Measurements from ENCODE around the gene ASPM.

The ASPM gene

DNA sequence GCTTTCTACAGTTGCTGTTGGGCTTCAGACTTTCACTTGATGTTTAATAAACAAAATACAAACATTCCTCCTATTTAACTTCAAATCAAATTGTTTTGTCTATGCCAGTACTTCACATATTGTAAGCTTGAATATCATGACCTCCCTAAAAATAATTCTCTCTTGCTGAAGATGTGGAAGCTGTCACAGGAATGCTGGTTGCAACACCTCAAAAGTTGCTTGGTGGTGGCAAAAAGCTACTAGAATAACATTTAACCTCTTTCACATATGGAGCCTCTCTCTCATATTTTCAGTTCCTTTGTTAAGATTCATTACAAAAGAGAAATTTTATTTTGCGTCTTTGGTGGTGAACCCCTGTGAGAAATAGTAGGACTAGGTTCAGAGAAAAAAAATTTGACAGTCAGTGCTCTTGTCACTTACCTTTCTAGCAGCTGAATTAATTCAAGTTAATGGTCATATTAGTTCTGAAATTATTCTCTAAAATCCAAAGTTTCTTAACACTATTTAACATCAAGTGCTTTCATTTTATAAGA, 53.9 kb downstream of the ASPM start:
- no peak overlapping the region for H3K4me3 Mint-ChIP-seq
- peaks cover 36% of the 10 kb centered on the region for H3K36me3 Mint-ChIP-seq (ENCODE audit: low read depth)
- no peaks in the 10 kb centered on the region for H3K9me3 Mint-ChIP-seq
- H3K27me3 Mint-ChIP-seq (ENCODE audit: low read depth), result no peaks in the 10 kb centered on the region
- H3K27ac Mint-ChIP-seq, result no peak overlapping the region
- no peaks in the 10 kb centered on the region for H3K4me1 Mint-ChIP-seq
- TF ChIP-seq, protein P1, sequence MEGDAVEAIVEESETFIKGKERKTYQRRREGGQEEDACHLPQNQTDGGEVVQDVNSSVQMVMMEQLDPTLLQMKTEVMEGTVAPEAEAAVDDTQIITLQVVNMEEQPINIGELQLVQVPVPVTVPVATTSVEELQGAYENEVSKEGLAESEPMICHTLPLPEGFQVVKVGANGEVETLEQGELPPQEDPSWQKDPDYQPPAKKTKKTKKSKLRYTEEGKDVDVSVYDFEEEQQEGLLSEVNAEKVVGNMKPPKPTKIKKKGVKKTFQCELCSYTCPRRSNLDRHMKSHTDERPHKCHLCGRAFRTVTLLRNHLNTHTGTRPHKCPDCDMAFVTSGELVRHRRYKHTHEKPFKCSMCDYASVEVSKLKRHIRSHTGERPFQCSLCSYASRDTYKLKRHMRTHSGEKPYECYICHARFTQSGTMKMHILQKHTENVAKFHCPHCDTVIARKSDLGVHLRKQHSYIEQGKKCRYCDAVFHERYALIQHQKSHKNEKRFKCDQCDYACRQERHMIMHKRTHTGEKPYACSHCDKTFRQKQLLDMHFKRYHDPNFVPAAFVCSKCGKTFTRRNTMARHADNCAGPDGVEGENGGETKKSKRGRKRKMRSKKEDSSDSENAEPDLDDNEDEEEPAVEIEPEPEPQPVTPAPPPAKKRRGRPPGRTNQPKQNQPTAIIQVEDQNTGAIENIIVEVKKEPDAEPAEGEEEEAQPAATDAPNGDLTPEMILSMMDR (IDR thresholded peaks at IDR 0.05; ENCODE audit: unreplicated experiment in 3 of 3), result no peak

DNA sequence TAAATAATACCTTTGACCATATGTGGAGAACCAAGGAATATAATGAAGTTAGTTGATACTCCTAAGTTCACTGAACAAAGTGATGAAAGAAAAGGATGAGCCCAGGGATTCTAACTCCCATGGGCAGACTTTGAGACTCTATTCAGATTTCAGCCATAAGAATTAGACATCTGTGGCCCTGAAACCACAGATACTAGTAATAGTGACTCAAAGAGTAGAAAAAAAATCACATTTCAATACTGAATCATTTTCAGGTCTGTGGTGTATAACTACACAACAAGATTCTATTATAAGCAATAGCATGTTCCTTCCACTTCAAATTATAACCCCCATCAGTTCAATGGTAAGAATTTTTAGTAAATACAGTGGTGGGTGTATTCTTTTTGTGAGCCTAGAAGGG, 63.0 kb downstream of the ASPM start:
- no peak overlapping the region for H3K27ac Mint-ChIP-seq
- peaks cover 41% of the 10 kb centered on the region for H3K9me3 Mint-ChIP-seq

DNA sequence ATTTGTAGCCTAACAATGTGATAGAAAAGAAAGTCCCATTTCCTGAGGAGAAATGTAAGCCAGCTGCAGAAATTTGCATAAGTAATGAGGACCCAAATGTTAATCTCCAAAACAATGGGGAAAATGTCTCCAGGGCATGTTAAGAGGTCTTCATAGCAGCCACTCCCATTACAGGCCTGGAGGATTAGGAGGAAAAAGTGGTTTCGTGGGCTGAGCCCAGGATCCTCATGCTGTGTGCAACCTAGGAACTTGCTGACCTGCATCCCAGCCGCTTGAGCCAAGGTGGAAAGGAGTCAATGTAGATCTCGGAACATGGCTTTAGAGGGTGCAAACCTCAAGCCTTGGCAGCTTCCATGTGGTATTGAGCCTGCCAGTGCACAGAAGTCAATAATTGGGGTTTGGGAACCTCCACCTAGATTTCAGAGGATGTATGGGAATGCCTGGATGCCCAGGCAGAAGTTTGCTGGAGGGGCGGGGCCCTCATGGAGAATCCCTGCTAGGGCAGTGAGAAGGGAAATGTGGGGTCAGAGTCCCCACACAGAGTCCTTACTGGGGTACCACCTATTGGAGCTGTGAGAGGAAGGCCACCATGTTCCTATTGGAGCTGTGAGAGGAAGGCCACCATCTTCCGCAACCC, 65.2 kb downstream of the ASPM start:
- no peak overlapping the region for H3K27ac Mint-ChIP-seq
- peaks cover 64% of the 10 kb centered on the region for H3K36me3 Mint-ChIP-seq (ENCODE audit: low read depth)
- TF ChIP-seq, protein P1 (IDR thresholded peaks at IDR 0.05; ENCODE audit: unreplicated experiment in 3 of 3), result no peak
- no peak overlapping the region for H3K4me3 Mint-ChIP-seq
- peaks cover 41% of the 10 kb centered on the region for H3K9me3 Mint-ChIP-seq
- H3K27me3 Mint-ChIP-seq (ENCODE audit: low read depth), result no peaks in the 10 kb centered on the region
- no peaks in the 10 kb centered on the region for H3K4me1 Mint-ChIP-seq

More for the DNA sequence above, 63.0 kb downstream of the ASPM start:
- TF ChIP-seq, protein P1 (IDR thresholded peaks at IDR 0.05; ENCODE audit: unreplicated experiment in 3 of 3), result no peak
- Mint-ChIP-seq H3K4me1 (no peaks in the 10 kb centered on the region), H3K4me3 (no peak overlapping the region), H3K27me3 (ENCODE audit: low read depth) (no peaks in the 10 kb centered on the region), H3K36me3 (ENCODE audit: low read depth) (peaks cover 83% of the 10 kb centered on the region)

DNA sequence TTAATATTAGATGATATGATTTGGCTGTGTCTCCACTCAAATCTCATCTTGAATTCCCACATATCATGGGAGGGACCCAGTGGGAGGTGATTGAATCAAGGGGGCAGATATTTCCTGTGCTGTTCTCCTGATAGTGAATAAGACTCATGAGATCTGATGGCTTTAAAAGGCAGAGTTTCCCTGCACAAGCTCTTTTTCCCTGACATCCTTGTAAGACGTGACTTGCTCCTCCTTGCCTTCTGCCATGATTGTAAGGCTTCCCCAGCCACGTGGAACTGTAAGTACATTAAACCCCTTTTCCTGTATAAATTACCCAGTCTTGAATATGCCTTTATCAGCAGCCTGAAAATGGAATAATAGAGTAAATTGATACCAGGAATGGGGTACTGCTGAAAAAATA, 66.1 kb downstream of the ASPM start:
- Mint-ChIP-seq H3K27ac (no peak overlapping the region), H3K4me3 (no peak overlapping the region), H3K36me3 (ENCODE audit: low read depth) (peaks cover 55% of the 10 kb centered on the region), H3K4me1 (no peaks in the 10 kb centered on the region), H3K27me3 (ENCODE audit: low read depth) (no peaks in the 10 kb centered on the region), H3K9me3 (peaks cover 39% of the 10 kb centered on the region)
- TF ChIP-seq, protein P1 (IDR thresholded peaks at IDR 0.05; ENCODE audit: unreplicated experiment in 3 of 3), result no peak

DNA sequence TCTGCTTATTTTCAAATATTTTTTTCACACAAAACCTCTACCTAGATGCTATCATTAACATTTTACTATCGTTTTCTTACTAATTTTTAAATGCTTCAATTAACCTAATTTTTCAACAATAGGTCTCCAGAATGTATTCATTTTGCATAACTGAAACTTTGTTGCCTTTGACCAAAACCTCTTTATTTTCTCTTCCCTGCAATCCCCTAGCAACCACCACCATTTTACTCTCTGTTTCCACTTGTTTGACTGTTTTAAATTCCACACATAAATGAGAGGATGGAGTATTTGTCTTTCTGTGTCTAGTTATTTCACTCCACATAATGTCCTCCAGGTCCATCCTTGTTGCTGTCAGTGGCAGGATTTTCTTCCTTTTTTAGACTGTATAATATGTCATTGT, 69.9 kb downstream of the ASPM start:
- H3K4me1 Mint-ChIP-seq, result no peaks in the 10 kb centered on the region
- no peaks in the 10 kb centered on the region for H3K27me3 Mint-ChIP-seq (ENCODE audit: low read depth)
- no peak overlapping the region for H3K4me3 Mint-ChIP-seq
- no peak overlapping the region for H3K27ac Mint-ChIP-seq
- peaks cover 13% of the 10 kb centered on the region for H3K9me3 Mint-ChIP-seq
- TF ChIP-seq, protein P1 (IDR thresholded peaks at IDR 0.05; ENCODE audit: unreplicated experiment in 3 of 3), result no peak
- peaks cover 18% of the 10 kb centered on the region for H3K36me3 Mint-ChIP-seq (ENCODE audit: low read depth)

DNA sequence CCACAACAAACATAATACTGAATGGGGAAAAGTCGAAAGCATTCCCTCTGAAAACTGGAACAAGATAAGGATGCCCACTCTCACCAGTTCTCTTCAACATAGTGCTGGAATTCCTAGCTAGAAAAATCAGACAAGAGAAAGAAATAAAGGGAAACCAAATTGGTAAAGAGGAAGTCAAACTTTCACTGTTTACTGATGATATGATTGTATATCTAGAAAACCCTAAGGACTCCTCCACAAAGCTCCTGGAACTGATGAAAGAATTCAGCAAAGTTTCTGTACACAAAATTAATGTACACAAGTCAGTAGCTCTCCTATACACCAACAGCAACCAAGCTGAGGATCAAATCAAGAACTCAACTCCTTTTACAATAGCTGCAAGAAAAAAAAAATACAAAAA, 72.5 kb downstream of the ASPM start:
- no peak overlapping the region for H3K4me3 Mint-ChIP-seq
- H3K9me3 Mint-ChIP-seq, result peaks cover 6% of the 10 kb centered on the region
- no peaks in the 10 kb centered on the region for H3K4me1 Mint-ChIP-seq
- no peaks in the 10 kb centered on the region for H3K27me3 Mint-ChIP-seq (ENCODE audit: low read depth)
- H3K36me3 Mint-ChIP-seq (ENCODE audit: low read depth), result no peaks in the 10 kb centered on the region
- H3K27ac Mint-ChIP-seq, result no peak overlapping the region
- TF ChIP-seq, protein P1 (IDR thresholded peaks at IDR 0.05; ENCODE audit: unreplicated experiment in 3 of 3), result no peak
